DND-41 (cell line): ENCODE data around the gene POU3F2.

Experiments used
- ATAC-seq: fragments of 200-7000 bp; cut with Tn5 transposase; 3 replicates; pipeline ENCODE4 v1.9.1; 2021; ENCODE audit warnings: low read depth; ENCODE audit not compliant: insufficient read depth
- DNase-seq: peaks from one replicate; pipeline ENCODE4 v3.0.0-alpha.2; 2020
- H2AFZ ChIP-seq: 2 replicates; pipeline ENCODE4 v1.6.0; 2012; ENCODE audit warnings: low read depth, low read length
- H3K27ac ChIP-seq: 2 replicates; pipeline ENCODE4 v1.5.1; 2012; ENCODE audit warnings: low read length, inconsistent platforms
- H3K27me3 ChIP-seq: fragments of 200-600 bp; sonication (generic); 2 replicates; pipeline ENCODE4 v1.6.0; 2012; ENCODE audit warnings: low read length, mild to moderate bottlenecking, inconsistent platforms; ENCODE audit not compliant: insufficient read depth, poor library complexity
- H3K36me3 ChIP-seq: 2 replicates; pipeline ENCODE4 v1.5.1; 2012; ENCODE audit warnings: low read length, inconsistent platforms; ENCODE audit not compliant: insufficient read depth
- H3K4me1 ChIP-seq: 2 replicates; pipeline ENCODE4 v1.5.1; 2012; ENCODE audit warnings: mild to moderate bottlenecking, low read length; ENCODE audit not compliant: insufficient read depth
- H3K4me2 ChIP-seq: 2 replicates; pipeline ENCODE4 v1.6.0; 2012; ENCODE audit warnings: mild to moderate bottlenecking, moderate library complexity, low read length, inconsistent platforms; ENCODE audit not compliant: insufficient read depth
- H3K4me3 ChIP-seq, 2 experiments: fragments of 200-600 bp in 1 of 2; shearing (Covaris generic) in 1 of 2; 2 replicates each; pipeline ENCODE4 v1.5.1; 2012 to 2016; ENCODE audit warnings: inconsistent platforms in 2 of 2, low read length in 2 of 2, mild to moderate bottlenecking in 2 of 2, low read depth in 1 of 2, moderate library complexity in 1 of 2
- H3K79me2 ChIP-seq: 2 replicates; pipeline ENCODE4 v1.6.0; 2012; ENCODE audit warnings: low read length, inconsistent platforms; ENCODE audit not compliant: insufficient read depth
- H3K9ac ChIP-seq: 2 replicates; pipeline ENCODE4 v1.6.0; 2012; ENCODE audit warnings: low read depth, mild to moderate bottlenecking, inconsistent platforms, low read length, moderate library complexity
- H3K9me3 ChIP-seq: 2 replicates; pipeline ENCODE4 v1.5.1; 2012; ENCODE audit warnings: low read length, moderate library complexity, mild to moderate bottlenecking, inconsistent platforms; ENCODE audit not compliant: insufficient read depth, severe bottlenecking
- H4K20me1 ChIP-seq: 2 replicates; pipeline ENCODE4 v1.6.0; 2012; ENCODE audit warnings: low read length; ENCODE audit not compliant: insufficient read depth
- EZH2 ChIP-seq: IDR thresholded peaks from 3 replicates; pipeline ENCODE4 v1.6.1; 2012; ENCODE audit warnings: borderline replicate concordance, low read depth, mild to moderate bottlenecking, moderate library complexity, low read length, inconsistent platforms; ENCODE audit not compliant: severe bottlenecking
- TF ChIP-seq, protein P1 (sequence below): IDR thresholded peaks from 2 replicates; pipeline ENCODE4 v1.5.1; 2012; ENCODE audit warnings: borderline replicate concordance, low read length, moderate library complexity, mild to moderate bottlenecking; ENCODE audit not compliant: poor library complexity, severe bottlenecking; ENCODE audit errors: extremely low read depth

POU3F2 gene

DNA sequence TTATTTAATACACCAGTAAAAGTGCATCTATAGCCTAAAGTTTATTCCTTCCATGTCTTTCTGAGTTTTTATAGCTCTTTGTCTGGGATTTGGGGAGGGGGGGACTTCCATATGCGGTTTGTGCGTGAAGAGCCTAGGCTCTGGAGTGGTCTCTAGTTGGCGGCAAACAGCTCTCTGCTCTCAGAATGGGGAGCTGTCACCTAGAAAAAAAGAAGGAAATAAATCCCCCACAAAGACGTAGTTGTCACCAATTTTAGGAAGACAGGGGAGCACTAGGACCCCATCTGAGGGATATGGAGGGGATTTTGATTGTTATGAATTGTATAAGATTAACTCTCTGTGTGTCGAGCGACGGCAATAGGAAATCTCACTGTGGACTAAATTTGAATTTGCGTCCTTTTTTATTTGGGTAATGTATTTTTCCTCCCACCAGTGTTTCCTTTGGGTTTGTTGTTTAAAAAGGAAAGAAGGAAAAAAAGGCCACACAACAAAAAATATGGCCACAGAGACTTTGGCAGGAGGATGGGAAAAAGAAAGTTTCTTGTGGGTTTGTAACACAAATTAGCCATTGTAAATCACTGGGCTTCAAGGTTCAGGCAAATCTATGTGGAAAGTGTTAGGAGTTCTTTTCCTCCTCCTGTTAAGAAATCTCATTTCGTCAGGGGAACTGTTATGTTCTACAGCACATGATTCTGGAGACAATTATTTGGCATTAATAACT lies 7.4 kb downstream of the POU3F2 start:
- Histone ChIP-seq H2AFZ (no peak overlapping the region), H3K27me3 (no peaks in the 10 kb centered on the region), H3K4me3 (no peak overlapping the region), H3K79me2 (no peaks in the 10 kb centered on the region), H3K9me3 (no peaks in the 10 kb centered on the region), H3K9ac (no peak overlapping the region), H4K20me1 (no peaks in the 10 kb centered on the region), H3K27ac (no peak overlapping the region), H3K4me2 (no peak overlapping the region), H3K36me3 (no peaks in the 10 kb centered on the region), H3K4me1 (no peaks in the 10 kb centered on the region)
- ATAC-seq (no peak), DNase-seq (no peak)
- TF ChIP-seq, protein P1, sequence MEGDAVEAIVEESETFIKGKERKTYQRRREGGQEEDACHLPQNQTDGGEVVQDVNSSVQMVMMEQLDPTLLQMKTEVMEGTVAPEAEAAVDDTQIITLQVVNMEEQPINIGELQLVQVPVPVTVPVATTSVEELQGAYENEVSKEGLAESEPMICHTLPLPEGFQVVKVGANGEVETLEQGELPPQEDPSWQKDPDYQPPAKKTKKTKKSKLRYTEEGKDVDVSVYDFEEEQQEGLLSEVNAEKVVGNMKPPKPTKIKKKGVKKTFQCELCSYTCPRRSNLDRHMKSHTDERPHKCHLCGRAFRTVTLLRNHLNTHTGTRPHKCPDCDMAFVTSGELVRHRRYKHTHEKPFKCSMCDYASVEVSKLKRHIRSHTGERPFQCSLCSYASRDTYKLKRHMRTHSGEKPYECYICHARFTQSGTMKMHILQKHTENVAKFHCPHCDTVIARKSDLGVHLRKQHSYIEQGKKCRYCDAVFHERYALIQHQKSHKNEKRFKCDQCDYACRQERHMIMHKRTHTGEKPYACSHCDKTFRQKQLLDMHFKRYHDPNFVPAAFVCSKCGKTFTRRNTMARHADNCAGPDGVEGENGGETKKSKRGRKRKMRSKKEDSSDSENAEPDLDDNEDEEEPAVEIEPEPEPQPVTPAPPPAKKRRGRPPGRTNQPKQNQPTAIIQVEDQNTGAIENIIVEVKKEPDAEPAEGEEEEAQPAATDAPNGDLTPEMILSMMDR, result no peak
- TF ChIP-seq EZH2, result no peak

DNA sequence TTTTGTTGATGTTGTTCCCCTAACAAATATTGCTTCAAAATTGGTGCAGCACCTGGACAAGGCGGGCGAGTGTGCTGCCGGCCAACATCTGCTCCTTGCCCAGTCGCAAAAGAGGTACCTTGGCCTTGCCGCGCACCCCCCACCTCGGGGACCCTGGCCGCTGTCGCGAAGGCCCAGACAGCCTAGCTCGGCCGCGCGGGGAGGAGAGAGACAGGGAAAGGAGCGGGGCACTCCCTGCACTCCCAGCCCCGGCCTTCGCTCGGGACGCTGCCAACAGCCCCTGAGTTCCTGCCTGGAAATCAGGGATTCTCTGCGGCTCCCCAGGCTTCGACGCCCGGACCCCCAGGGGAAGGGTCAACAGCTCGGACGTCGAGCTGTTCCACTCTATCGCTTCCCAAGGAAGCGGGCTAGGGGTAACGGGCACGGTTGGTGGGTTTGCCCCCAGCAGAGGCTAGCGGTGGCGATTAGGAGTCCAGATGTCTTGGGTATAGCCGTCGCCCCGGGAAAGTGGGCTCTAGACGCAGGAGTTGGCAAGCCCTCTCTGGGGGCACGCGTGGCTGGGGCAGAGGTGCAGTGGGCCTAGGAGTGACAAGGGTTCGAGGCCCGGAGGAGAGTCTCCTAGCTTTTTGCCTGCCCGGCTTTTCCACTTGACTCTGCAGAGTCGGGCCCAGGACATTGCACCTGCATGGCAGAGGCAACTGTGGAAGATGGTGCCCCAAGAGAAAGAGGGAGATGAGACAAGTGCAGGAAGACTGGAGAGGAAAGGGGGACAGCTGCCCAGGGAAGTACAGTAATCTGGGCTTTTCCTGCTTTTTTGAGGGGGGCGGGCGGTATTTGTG lies 8.2 kb downstream of the POU3F2 start:
- DNase-seq (no peak), ATAC-seq (no peak)
- no peaks in the 10 kb centered on the region for H3K4me1 ChIP-seq
- no peaks in the 10 kb centered on the region for H3K27me3 ChIP-seq
- no peaks in the 10 kb centered on the region for H3K9me3 ChIP-seq
- no peaks in the 10 kb centered on the region for H3K79me2 ChIP-seq
- H3K4me2 ChIP-seq, result no peak overlapping the region
- no peak for TF ChIP-seq EZH2
- TF ChIP-seq, protein P1, result no peak
- H4K20me1 ChIP-seq, result no peaks in the 10 kb centered on the region
- no peak overlapping the region for H3K9ac ChIP-seq
- no peak overlapping the region for H3K27ac ChIP-seq
- no peak overlapping the region for H3K4me3 ChIP-seq
- no peak overlapping the region for H2AFZ ChIP-seq
- no peaks in the 10 kb centered on the region for H3K36me3 ChIP-seq

DNA sequence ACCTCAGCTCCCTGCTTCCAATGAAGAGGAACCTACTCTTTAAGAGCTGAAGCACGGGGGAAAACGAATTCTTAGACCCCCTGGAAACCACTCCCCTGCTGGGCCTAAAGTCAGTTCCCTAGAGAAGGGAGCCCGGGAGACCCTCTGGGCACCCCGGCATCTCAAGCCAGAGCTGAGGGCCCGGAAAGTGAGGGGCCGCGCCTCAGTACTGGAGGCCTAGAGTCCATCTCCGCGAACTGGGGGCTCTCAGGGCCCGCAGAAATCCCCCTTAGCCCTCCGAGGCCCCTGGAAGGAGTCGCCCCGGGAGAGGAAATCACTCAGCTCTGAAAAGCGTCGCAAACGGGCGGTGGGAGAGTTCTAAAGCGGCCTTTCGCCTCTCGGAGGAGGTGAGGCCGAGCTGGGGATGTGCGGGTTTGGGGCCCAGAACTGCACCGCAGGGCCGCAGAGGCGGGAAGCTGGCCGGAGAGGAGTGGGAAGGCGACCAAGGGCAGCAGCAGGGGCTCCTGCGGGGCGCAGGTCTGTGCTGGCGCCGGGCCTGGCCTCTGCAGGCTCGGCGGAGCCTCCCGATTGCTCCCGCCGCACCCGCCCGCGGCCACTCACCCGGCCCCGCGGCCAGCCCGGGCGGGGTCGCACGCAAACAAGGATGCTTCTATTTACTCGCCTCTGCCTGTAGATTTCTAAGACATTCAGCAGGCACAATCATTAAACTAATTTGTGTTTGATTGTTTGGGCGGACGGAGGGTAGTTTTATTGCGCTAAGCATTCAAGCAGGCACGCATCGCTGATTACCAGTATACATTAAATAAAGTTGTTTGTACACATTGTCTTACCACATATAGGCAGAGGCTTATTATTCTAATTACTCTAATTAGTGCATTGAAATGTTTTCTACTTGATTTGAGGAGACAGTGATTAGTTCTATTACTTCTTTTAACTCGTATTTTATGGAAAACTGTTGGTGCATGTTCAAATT lies 9.2 kb downstream of the POU3F2 start:
- H3K27ac ChIP-seq, result no peak overlapping the region
- no peak overlapping the region for H3K9ac ChIP-seq
- H2AFZ ChIP-seq, result no peak overlapping the region
- no peaks in the 10 kb centered on the region for H3K27me3 ChIP-seq
- no peaks in the 10 kb centered on the region for H3K36me3 ChIP-seq
- no peaks in the 10 kb centered on the region for H3K79me2 ChIP-seq
- no peaks in the 10 kb centered on the region for H3K9me3 ChIP-seq
- no peak for TF ChIP-seq EZH2
- TF ChIP-seq, protein P1, result no peak
- H3K4me3 ChIP-seq, result no peak overlapping the region
- DNase-seq, result no peak
- H3K4me2 ChIP-seq, result no peak overlapping the region
- ATAC-seq, result no peak
- H4K20me1 ChIP-seq, result no peaks in the 10 kb centered on the region
- H3K4me1 ChIP-seq, result no peaks in the 10 kb centered on the region
